Measurements from ENCODE around the gene NUAK1. TPM values are rescaled to one million over a fixed set of nuclear protein-coding genes. Genes with fewer than 3 reads are reported as not detected.
A peak's percentile ranks its signal among the peaks of the same experiment; 100 is the strongest.

NUAK1 gene
- total and polyA plus RNA-seq, 2 donors (not counting 1 experiment from before 2014, with no cell fraction given): 5.1 to 20.7 TPM

GRCh38 chr12:106058256-106059182 lies 80.2 kb downstream of the NUAK1 start:
- Histone ChIP-seq H3K4me3 (replicated peaks in 1 of 4; ENCODE audit: control extremely low read depth in 1 of 4, insufficient read depth in 1 of 4, low read depth in 3 of 4, low read length in 4 of 4) (no peak overlapping the region), H3K9me3 (ENCODE audit: control insufficient read depth, insufficient read depth, low read depth, low read length) (no peaks in the 10 kb centered on the region), H3K79me2 (ENCODE audit: control insufficient read depth, insufficient read depth, low read length) (no peaks in the 10 kb centered on the region), H3K27me3 (ENCODE audit: control insufficient read depth, insufficient read depth, low read length) (no peaks in the 10 kb centered on the region), H3K4me2 (ENCODE audit: extremely low read depth, insufficient read depth, low read length) (no peak overlapping the region), H3K36me3 (ENCODE audit: control insufficient read depth, insufficient read depth, low read length) (no peaks in the 10 kb centered on the region), H3K9ac (ENCODE audit: insufficient read depth, low read length) (no peak overlapping the region), H4K20me1 (ENCODE audit: control insufficient read depth, extremely low read depth, insufficient read depth, low read length) (no peaks in the 10 kb centered on the region), H2AFZ (ENCODE audit: low read length) (no peak overlapping the region), H3K4me1 (ENCODE audit: control insufficient read depth, extremely low read depth, insufficient read depth, low read length) (no peaks in the 10 kb centered on the region), H3K27ac (ENCODE audit: insufficient read depth, low read length) (no peak overlapping the region)
- TF ChIP-seq EZH2 (IDR thresholded peaks at IDR 0.05; ENCODE audit: low read length, missing control alignments): no peak
- no peak for TF ChIP-seq CTCF (conservative IDR thresholded peaks at IDR 0.05 in 1 of 2, IDR thresholded peaks at IDR 0.05 in 1 of 2; ENCODE audit: low read depth in 1 of 2, low read length in 2 of 2)
- DNase-seq (ENCODE audit: low read depth in 2 of 2): peak; percentile 34 to 82

- no peaks in the 10 kb centered on the region for H3K4me1 ChIP-seq (ENCODE audit: control insufficient read depth, extremely low read depth, insufficient read depth, low read length)
- no peak overlapping the region for H3K27ac ChIP-seq (ENCODE audit: insufficient read depth, low read length)
- H3K4me2 ChIP-seq (ENCODE audit: extremely low read depth, insufficient read depth, low read length): no peak overlapping the region
- no peaks in the 10 kb centered on the region for H3K27me3 ChIP-seq (ENCODE audit: control insufficient read depth, insufficient read depth, low read length)
- H3K36me3 ChIP-seq (ENCODE audit: control insufficient read depth, insufficient read depth, low read length): no peaks in the 10 kb centered on the region
- TF ChIP-seq CTCF (conservative IDR thresholded peaks at IDR 0.05 in 1 of 2, IDR thresholded peaks at IDR 0.05 in 1 of 2; ENCODE audit: low read depth in 1 of 2, low read length in 2 of 2): no peak
- no peak for TF ChIP-seq EZH2 (IDR thresholded peaks at IDR 0.05; ENCODE audit: low read length, missing control alignments)
- no peaks in the 10 kb centered on the region for H3K79me2 ChIP-seq (ENCODE audit: control insufficient read depth, insufficient read depth, low read length)
- H3K9ac ChIP-seq (ENCODE audit: insufficient read depth, low read length): no peak overlapping the region
- H4K20me1 ChIP-seq (ENCODE audit: control insufficient read depth, extremely low read depth, insufficient read depth, low read length): no peaks in the 10 kb centered on the region
- H2AFZ ChIP-seq (ENCODE audit: low read length): no peak overlapping the region
- H3K4me3 ChIP-seq (replicated peaks in 1 of 4; ENCODE audit: control extremely low read depth in 1 of 4, insufficient read depth in 1 of 4, low read depth in 3 of 4, low read length in 4 of 4): no peak overlapping the region
- H3K9me3 ChIP-seq (ENCODE audit: control insufficient read depth, insufficient read depth, low read depth, low read length): no peaks in the 10 kb centered on the region
- DNase-seq (ENCODE audit: low read depth in 2 of 2): no peak
Measured at GRCh38 chr12:106054049-106054448, 84.7 kb downstream of the NUAK1 start.

- no peaks in the 10 kb centered on the region for H3K27me3 ChIP-seq (ENCODE audit: control insufficient read depth, insufficient read depth, low read length)
- no peak overlapping the region for H3K9ac ChIP-seq (ENCODE audit: insufficient read depth, low read length)
- H2AFZ ChIP-seq (ENCODE audit: low read length): no peak overlapping the region
- H4K20me1 ChIP-seq (ENCODE audit: control insufficient read depth, extremely low read depth, insufficient read depth, low read length): no peaks in the 10 kb centered on the region
- H3K36me3 ChIP-seq (ENCODE audit: control insufficient read depth, insufficient read depth, low read length): no peaks in the 10 kb centered on the region
- TF ChIP-seq CTCF (conservative IDR thresholded peaks at IDR 0.05 in 1 of 2, IDR thresholded peaks at IDR 0.05 in 1 of 2; ENCODE audit: low read depth in 1 of 2, low read length in 2 of 2) (no peak), EZH2 (IDR thresholded peaks at IDR 0.05; ENCODE audit: low read length, missing control alignments) (no peak)
- no peaks in the 10 kb centered on the region for H3K4me1 ChIP-seq (ENCODE audit: control insufficient read depth, extremely low read depth, insufficient read depth, low read length)
- no peak overlapping the region for H3K4me2 ChIP-seq (ENCODE audit: extremely low read depth, insufficient read depth, low read length)
- H3K79me2 ChIP-seq (ENCODE audit: control insufficient read depth, insufficient read depth, low read length): no peaks in the 10 kb centered on the region
- peak in 1 of 2 donors; percentile 49 for DNase-seq (ENCODE audit: low read depth in 2 of 2)
- H3K27ac ChIP-seq (ENCODE audit: insufficient read depth, low read length): no peak overlapping the region
- H3K4me3 ChIP-seq (replicated peaks in 1 of 4; ENCODE audit: control extremely low read depth in 1 of 4, insufficient read depth in 1 of 4, low read depth in 3 of 4, low read length in 4 of 4): no peak overlapping the region
- H3K9me3 ChIP-seq (ENCODE audit: control insufficient read depth, insufficient read depth, low read depth, low read length): no peaks in the 10 kb centered on the region
Measured at GRCh38 chr12:106051853-106052531, 86.8 kb downstream of the NUAK1 start.
